ENCODE measurements around the gene WDPCP. TPM values are rescaled to one million over a fixed set of nuclear protein-coding genes. Genes with fewer than 3 reads are reported as not detected.

WDPCP gene
- total and polyA plus RNA-seq, 10 of the 15 experiments (the other 5 are each of a cell fraction or from before 2014, with no cell fraction given), result 2.1 to 7.9 (median 4.6) TPM

- Histone ChIP-seq H3K9me3 (replicated peaks; ENCODE audit: control insufficient read depth, insufficient read depth, low read length) (no peaks in the 10 kb centered on the region), H3K27me3 (replicated peaks in 1 of 2; ENCODE audit: control insufficient read depth in 2 of 2, insufficient read depth in 2 of 2, low read length in 1 of 2) (no peaks in the 10 kb centered on the region), H2AFZ (ENCODE audit: control insufficient read depth, low read depth, low read length) (no peak overlapping the region), H4K20me1 (ENCODE audit: control insufficient read depth, insufficient read depth) (no peaks in the 10 kb centered on the region), H3K4me1 (ENCODE audit: control insufficient read depth, insufficient read depth, low read length) (no peaks in the 10 kb centered on the region), H3K9ac (ENCODE audit: control insufficient read depth, insufficient read depth, low read length) (no peak overlapping the region), H3K4me3 (no peak overlapping the region), H3K4me2 (ENCODE audit: control insufficient read depth, insufficient read depth) (no peak overlapping the region), H3K27ac (ENCODE audit: control insufficient read depth, insufficient read depth) (no peak overlapping the region), H3K36me3 (ENCODE audit: control insufficient read depth in 2 of 2, insufficient read depth in 2 of 2, low read length in 1 of 2) (peaks cover 6 to 32% of the 10 kb centered on the region in 2 experiments), H3K79me2 (ENCODE audit: control insufficient read depth, insufficient read depth, low read length) (no peaks in the 10 kb centered on the region)
- FAIRE-seq (no peak), ATAC-seq (no peak), DNase-seq (ENCODE audit: low read depth, low spot score) (no peak)
- SMC1A ChIA-PET (ENCODE audit: uncharacterized antibody, unreplicated experiment), result no interaction called here
- RAD21 ChIA-PET (ENCODE audit: unreplicated experiment), result interaction anchor here (1.5 kb wide), 1 partner anchor 12 kb away, joined by 6 read pairs; the partner anchor contains the start of genes MDH1 and WDPCP
- WGBS (ENCODE audit: insufficient coverage, insufficient replicate concordance, low lambda C conversion rate, missing lambda C conversion rate), result 94% methylated on average over 1 of the region's 1 CpG
- POLR2A ChIA-PET, result no interaction called here
- no peak for TF ChIP-seq ZNF622 (IDR thresholded peaks at IDR 0.05)
- no peak for TF ChIP-seq NFIC (IDR thresholded peaks at IDR 0.05; ENCODE audit: low read depth, low read length)
- TF ChIP-seq IKZF2 (IDR thresholded peaks at IDR 0.05), result no peak
- TF ChIP-seq PBX3 (IDR thresholded peaks at IDR 0.05; ENCODE audit: insufficient replicate concordance, low read depth, low read length), result no peak
- no peak for TF ChIP-seq CUX1 (IDR thresholded peaks at IDR 0.05; ENCODE audit: insufficient replicate concordance, low read depth, low read length)
- no peak for TF ChIP-seq TARDBP (IDR thresholded peaks at IDR 0.05; ENCODE audit: borderline replicate concordance)
- TF ChIP-seq TCF12 (IDR thresholded peaks at IDR 0.05; ENCODE audit: low read depth, low read length), result no peak
- no peak for TF ChIP-seq CBFB (IDR thresholded peaks at IDR 0.05; ENCODE audit: low read depth)
- no peak for TF ChIP-seq NFYA (IDR thresholded peaks at IDR 0.05; ENCODE audit: borderline replicate concordance, low read depth, low read length)
- TF ChIP-seq EZH2 (IDR thresholded peaks at IDR 0.05; ENCODE audit: borderline replicate concordance, control insufficient read depth, low read depth, low read length), result no peak
- no peak for TF ChIP-seq TBL1XR1 (IDR thresholded peaks at IDR 0.05; ENCODE audit: low read depth, low read length)
- TF ChIP-seq RFX5 (IDR thresholded peaks at IDR 0.05; ENCODE audit: low read depth, low read length), result no peak
- TF ChIP-seq CREB1 (IDR thresholded peaks at IDR 0.05; ENCODE audit: low read depth), result no peak
- intact Hi-C loops (cut with micrococcal nuclease; ENCODE audit: unreplicated experiment), result no loop called here
- in situ Hi-C loops (cut with MboI), result no loop called here
- BruUV-seq (replicated peaks), result no TSS peak
- CTCF ChIA-PET, result no interaction called here
Measured at GRCh38 chr2:63600881-63601460, 12.7 kb upstream of the WDPCP start.
